H1 (cell line): ENCODE results near the gene DUSP10. TPM values are rescaled to one million over a fixed set of nuclear protein-coding genes. Genes with fewer than 3 reads are reported as not detected.

ENCODE experiments used
- CTCF ChIA-PET: fragments of 300-600 bp; sonication (Branson Sonifier 250); formaldehyde crosslinking; loops from one replicate; lab custom pipeline; 2021; ENCODE audit not compliant: partially characterized antibody; lab: Charles Lee
- POLR2A ChIA-PET: fragments of 300-600 bp; sonication (Branson Sonifier 250); formaldehyde crosslinking; loops from one replicate; lab custom pipeline; 2021; ENCODE audit warnings: inconsistent platforms; ENCODE audit not compliant: partially characterized antibody; lab: Charles Lee
- DNase-seq, 2 experiments: peaks; one replicate each; pipeline versions ENCODE4 v3.0.0 to v3.0.0-alpha.2; 2010 to 2022; ENCODE audit warnings: low spot score in 2 of 2, low read depth in 1 of 2, mixed read lengths in 1 of 2
- FAIRE-seq: peaks from 2 replicates; lab custom pipeline; 2011; peaks lifted over from hg19 to GRCh38; lab: Jason Lieb, UNC
- H2AFZ ChIP-seq: 2 replicates; pipeline ENCODE4 v1.8.1; 2012; ENCODE audit warnings: low read length, inconsistent platforms
- H2AK5ac ChIP-seq: 2 replicates; pipeline ENCODE4 v1.6.1; 2013; ENCODE audit warnings: low read depth, low read length
- H2BK120ac ChIP-seq: replicated peaks from 2 replicates; pipeline ENCODE3; 2013; ENCODE audit warnings: low read depth, low read length, inconsistent platforms
- H2BK12ac ChIP-seq: 2 replicates; pipeline ENCODE4 v1.6.1; 2013; ENCODE audit warnings: low read depth, low read length
- H2BK15ac ChIP-seq: 2 replicates; pipeline ENCODE4 v1.6.1; 2013; ENCODE audit warnings: low read length
- H2BK20ac ChIP-seq: 2 replicates; pipeline ENCODE4 v1.6.1; 2013; ENCODE audit warnings: low read length
- H2BK5ac ChIP-seq: 2 replicates; pipeline ENCODE4 v1.6.1; 2013; ENCODE audit warnings: low read depth, low read length
- H3K14ac ChIP-seq: 2 replicates; pipeline ENCODE4 v1.6.1; 2013; ENCODE audit warnings: inconsistent platforms; ENCODE audit not compliant: insufficient read length
- H3K18ac ChIP-seq: 2 replicates; pipeline ENCODE4 v1.6.1; 2013; ENCODE audit warnings: low read length; ENCODE audit errors: extremely low read depth
- H3K23ac ChIP-seq: 2 replicates; pipeline ENCODE4 v1.6.1; 2013; ENCODE audit warnings: inconsistent platforms; ENCODE audit not compliant: insufficient read length
- H3K23me2 ChIP-seq: 2 replicates; pipeline ENCODE4 v1.6.1; 2013; ENCODE audit warnings: low read depth, low read length
- H3K27ac ChIP-seq: 2 replicates; pipeline ENCODE4 v1.6.1; 2011; ENCODE audit warnings: low read depth, low read length, inconsistent platforms
- H3K27me3 ChIP-seq, 4 experiments: replicated peaks in 1 of 4; 1 replicate in 1 of 4; 2 replicates in 3 of 4; pipeline versions ENCODE4 v1.6.1 to v1.8.1; 2011 to 2013; ENCODE audit warnings: low read length in 3 of 4, mild to moderate bottlenecking in 3 of 4, inconsistent platforms in 2 of 4, mixed read lengths in 2 of 4, moderate library complexity in 1 of 4; ENCODE audit not compliant: control insufficient read depth in 3 of 4, insufficient read depth in 3 of 4; ENCODE audit errors: extremely low read depth in 1 of 4
- H3K36me3 ChIP-seq, 4 experiments: 2 replicates each; pipeline versions ENCODE4 v1.6.1 to v1.8.1; 2011 to 2013; ENCODE audit warnings: mild to moderate bottlenecking in 4 of 4, low read length in 3 of 4, moderate library complexity in 2 of 4, control low read depth in 1 of 4, inconsistent platforms in 1 of 4; ENCODE audit not compliant: insufficient read depth in 4 of 4, control insufficient read depth in 2 of 4
- H3K4ac ChIP-seq: replicated peaks from 2 replicates; pipeline ENCODE3; 2013; ENCODE audit warnings: low read length, low read depth, mixed read lengths, inconsistent platforms; ENCODE audit not compliant: insufficient read length
- H3K4me1 ChIP-seq, 4 experiments: replicated peaks in 1 of 4; 1 replicate in 1 of 4; 2 replicates in 3 of 4; pipeline versions ENCODE4 v1.6.1 to v1.8.1; 2011 to 2013; ENCODE audit warnings: low read length in 3 of 4, inconsistent platforms in 2 of 4, mixed read lengths in 1 of 4; ENCODE audit not compliant: insufficient read depth in 4 of 4, control insufficient read depth in 3 of 4
- H3K4me2 ChIP-seq, 2 experiments: 2 replicates each; pipeline versions ENCODE4 v1.6.1 to v1.8.1; 2011 to 2013; ENCODE audit warnings: low read depth in 2 of 2, low read length in 2 of 2, control low read depth in 1 of 2, inconsistent platforms in 1 of 2, mild to moderate bottlenecking in 1 of 2; ENCODE audit not compliant: insufficient read depth in 1 of 2
- H3K4me3 ChIP-seq, 4 experiments: fragments of 200-600, 300-600 bp in 1 of 4; sonication (generic), shearing (Covaris generic), sonication (Bioruptor Twin) in 1 of 4; 2 replicates each; pipeline versions ENCODE4 v1.5.1 to v1.8.1; 2011 to 2016; ENCODE audit warnings: low read length in 4 of 4, low read depth in 3 of 4, control low read depth in 2 of 4, inconsistent platforms in 2 of 4, mild to moderate bottlenecking in 2 of 4, mixed read lengths in 1 of 4, moderate library complexity in 1 of 4; ENCODE audit not compliant: insufficient read depth in 2 of 4; ENCODE audit errors: extremely low read depth in 1 of 4
- H3K56ac ChIP-seq: replicated peaks from 2 replicates; pipeline ENCODE3; 2013; ENCODE audit warnings: low read depth, mild to moderate bottlenecking, mixed read lengths, low read length, inconsistent platforms; ENCODE audit not compliant: insufficient read length
- H3K79me1 ChIP-seq: 2 replicates; pipeline ENCODE4 v1.6.1; 2013; ENCODE audit warnings: low read depth, low read length, control low read depth
- H3K79me2 ChIP-seq, 2 experiments: 2 replicates each; pipeline versions ENCODE4 v1.6.1 to v1.8.1; 2012 to 2013; ENCODE audit warnings: low read length in 2 of 2, mild to moderate bottlenecking in 2 of 2, inconsistent platforms in 1 of 2; ENCODE audit not compliant: insufficient read depth in 2 of 2, control insufficient read depth in 1 of 2
- H3K9ac ChIP-seq, 4 experiments: replicated peaks in 1 of 4; 1 replicate in 1 of 4; 2 replicates in 3 of 4; pipeline versions ENCODE4 v1.6.1 to v1.8.1; 2011 to 2013; ENCODE audit warnings: low read depth in 3 of 4, low read length in 3 of 4, control low read depth in 2 of 4, mild to moderate bottlenecking in 2 of 4, moderate library complexity in 2 of 4, inconsistent platforms in 1 of 4; ENCODE audit errors: extremely low read depth in 1 of 4
- H3K9me3 ChIP-seq, 2 experiments: 2 replicates each; pipeline versions ENCODE4 v1.6.1 to v1.8.1; 2012 to 2013; ENCODE audit warnings: mild to moderate bottlenecking in 2 of 2, moderate library complexity in 2 of 2, control low read depth in 1 of 2, inconsistent platforms in 1 of 2, low read depth in 1 of 2, low read length in 1 of 2, mixed read lengths in 1 of 2; ENCODE audit not compliant: insufficient read depth in 2 of 2
- H4K20me1 ChIP-seq, 2 experiments: replicated peaks in 1 of 2; 2 replicates each; pipeline versions ENCODE3 to v1.8.1; 2011 to 2013; ENCODE audit warnings: inconsistent platforms in 2 of 2, low read length in 2 of 2, mild to moderate bottlenecking in 1 of 2; ENCODE audit not compliant: insufficient read depth in 2 of 2, control insufficient read depth in 1 of 2
- H4K5ac ChIP-seq: 2 replicates; pipeline ENCODE4 v1.6.1; 2013; ENCODE audit warnings: low read length, low read depth, mixed read lengths, inconsistent platforms; ENCODE audit not compliant: insufficient read length
- H4K8ac ChIP-seq: 2 replicates; pipeline ENCODE4 v1.8.0; 2013; ENCODE audit warnings: mild to moderate bottlenecking, moderate library complexity, low read length, inconsistent platforms; ENCODE audit not compliant: insufficient read depth; ENCODE audit errors: extremely low read depth
- H4K91ac ChIP-seq: replicated peaks from 2 replicates; pipeline ENCODE3; 2013; ENCODE audit warnings: low read length, mixed read lengths, inconsistent platforms; ENCODE audit not compliant: insufficient read length
- CREB1 ChIP-seq: IDR thresholded peaks from 2 replicates; pipeline ENCODE4 v1.6.1; 2012; ENCODE audit warnings: inconsistent platforms
- CTCF ChIP-seq, 3 experiments: IDR thresholded peaks; 1 replicate in 2 of 3; 2 replicates in 1 of 3; pipeline versions ENCODE4 v1.5.1 to v1.6.1; 2011; ENCODE audit warnings: low read length in 3 of 3, mild to moderate bottlenecking in 3 of 3, inconsistent platforms in 2 of 3, low read depth in 1 of 3, moderate library complexity in 1 of 3; ENCODE audit not compliant: insufficient read depth in 1 of 3; ENCODE audit errors: control extremely low read depth in 1 of 3
- E2F6 ChIP-seq: IDR thresholded peaks from 2 replicates; pipeline ENCODE4 v1.6.1; 2012; ENCODE audit warnings: inconsistent platforms
- JUND ChIP-seq: IDR thresholded peaks from 2 replicates; pipeline ENCODE4 v1.6.1; 2011; ENCODE audit warnings: mild to moderate bottlenecking, improper control_type of control experiment, low read length
- KDM1A ChIP-seq: fragments of 200-600, 300-600 bp; sonication (generic); IDR thresholded peaks from 2 replicates; pipeline ENCODE4 v1.7.1; 2016; ENCODE audit warnings: mild to moderate bottlenecking, low read length, borderline replicate concordance
- RXRA ChIP-seq: IDR thresholded peaks from 2 replicates; pipeline ENCODE4 v1.6.1; 2011; ENCODE audit warnings: low read depth, mild to moderate bottlenecking, low read length, moderate library complexity; ENCODE audit not compliant: insufficient read depth
- SIN3A ChIP-seq, 2 experiments: IDR thresholded peaks in 1 of 2; conservative IDR thresholded peaks in 1 of 2; 2 replicates each; pipeline ENCODE4 v1.6.1; 2011 to 2012; ENCODE audit warnings: low read length in 2 of 2, improper control_type of control experiment in 1 of 2, low read depth in 1 of 2, mild to moderate bottlenecking in 1 of 2
- SIRT6 ChIP-seq: IDR thresholded peaks from one replicate; pipeline ENCODE4 v1.7.1; 2012; ENCODE audit warnings: low read length, inconsistent platforms
- TBP ChIP-seq: IDR thresholded peaks from 2 replicates; pipeline ENCODE4 v1.6.1; 2011; ENCODE audit warnings: low read depth, low read length, improper control_type of control experiment
- TCF12 ChIP-seq: IDR thresholded peaks from 2 replicates; pipeline ENCODE4 v1.6.1; 2011; ENCODE audit warnings: low read depth, mild to moderate bottlenecking, low read length
- YY1 ChIP-seq: IDR thresholded peaks from 2 replicates; pipeline ENCODE4 v1.6.1; 2011; ENCODE audit warnings: low read depth, mild to moderate bottlenecking, low read length
- ZNF274 ChIP-seq: IDR thresholded peaks from 2 replicates; pipeline ENCODE4 v1.7.0; 2012; ENCODE audit warnings: low read length, borderline replicate concordance; ENCODE audit errors: extremely low read depth
- WGBS, 2 experiments: shearing (Covaris generic) in 1 of 2; methylation state at CpG; one replicate each; pipeline versions ENCODE4 v1.1.6 to v1.1.7; 2013 to 2015; ENCODE audit warnings: low lambda C conversion rate in 2 of 2, mixed read lengths in 2 of 2, inconsistent platforms in 1 of 2, low coverage in 1 of 2, missing lambda C conversion rate in 1 of 2; ENCODE audit not compliant: insufficient replicate concordance in 2 of 2, insufficient coverage in 1 of 2, insufficient read length in 1 of 2; ENCODE audit errors: extremely low coverage in 1 of 2, missing lambda C conversion rate in 1 of 2; 5-methylcytosine and 5-hydroxymethylcytosine counted together
- polyA plus RNA-seq, 7 experiments: library from polyadenylated mRNA; depleted of rRNA in 3 of 7; stranded (reverse) in 5 of 7; unstranded in 2 of 7; fragments of >200 nt in 5 of 7; fragments of 200-250 nt in 2 of 7; gene quantifications; 1 replicate in 5 of 7; 2 replicates in 1 of 7; 4 replicates in 1 of 7; pipeline versions ENCODE4 v1.2.1 to v1.2.3, GENCODE V29; 2011 to 2013; ENCODE audit warnings: missing spikeins in 2 of 7, mixed read lengths in 2 of 7
- total RNA-seq: library from RNA; stranded (reverse); fragmentation: NEBNext Ultra II Directional; extraction: Animal tissue kit (Norgen Biotek cat#: 25700); gene quantifications from 2 replicates; pipeline ENCODE4 v1.2.1, GENCODE V29; 2021

Gene DUSP10
- total and polyA plus RNA-seq, 2 of the 8 experiments (the other 6 are each of a cell fraction or from before 2014, with no cell fraction given): 1.2 TPM

- H3K4me2 ChIP-seq: no peak overlapping the region
- H3K23ac ChIP-seq: no peak overlapping the region
- H3K18ac ChIP-seq: no peak overlapping the region
- no peak overlapping the region for H4K5ac ChIP-seq
- H3K79me2 ChIP-seq: no peaks in the 10 kb centered on the region
- H2AFZ ChIP-seq: no peak overlapping the region
- no peak overlapping the region for H2BK20ac ChIP-seq
- no peaks in the 10 kb centered on the region for H3K9me3 ChIP-seq
- no peak overlapping the region for H4K91ac ChIP-seq
- 95% methylated on average over 3 of the region's 3 CpGs; no CpG with 5 or more reads in 1 of the 2 experiments for WGBS, 2 experiments
- FAIRE-seq (no peak), DNase-seq (no peak)
- H3K4ac ChIP-seq: no peak overlapping the region
- H3K36me3 ChIP-seq: no peaks in the 10 kb centered on the region
- H2BK5ac ChIP-seq: no peak overlapping the region
- no peak overlapping the region for H2BK120ac ChIP-seq
- peaks cover 0 to 3% (median 0%) of the 10 kb centered on the region in 4 experiments; a peak in 2 of 7 replicates for H3K4me1 ChIP-seq
- H2BK12ac ChIP-seq: no peak overlapping the region
- H3K27me3 ChIP-seq: no peaks in the 10 kb centered on the region
- no peak overlapping the region for H3K27ac ChIP-seq
- H3K79me1 ChIP-seq: no peaks in the 10 kb centered on the region
- H3K9ac ChIP-seq: no peak overlapping the region
- H2BK15ac ChIP-seq: no peak overlapping the region
- no peak overlapping the region for H3K56ac ChIP-seq
- no peak overlapping the region for H4K8ac ChIP-seq
- no peaks in the 10 kb centered on the region for H3K23me2 ChIP-seq
- no peak overlapping the region for H2AK5ac ChIP-seq
- H3K4me3 ChIP-seq: no peak overlapping the region
- CTCF ChIA-PET: no interaction called here
- no peak overlapping the region for H3K14ac ChIP-seq
- no peaks in the 10 kb centered on the region for H4K20me1 ChIP-seq
- POLR2A ChIA-PET: no interaction called here
- no peak for TF ChIP-seq RXRA
- TF ChIP-seq YY1: no peak
- TF ChIP-seq CREB1: no peak
- no peak for TF ChIP-seq CTCF (IDR thresholded peaks at IDR 0.05; ENCODE audit: control extremely low read depth in 1 of 3, insufficient read depth in 1 of 3, low read depth in 1 of 3, low read length in 3 of 3)
- no peak for TF ChIP-seq TCF12
- TF ChIP-seq SIN3A (conservative IDR thresholded peaks at IDR 0.05 in 1 of 2, IDR thresholded peaks at IDR 0.05 in 1 of 2; ENCODE audit: low read depth in 1 of 2, low read length in 2 of 2): no peak
- TF ChIP-seq KDM1A: no peak
- no peak for TF ChIP-seq SIRT6
- no peak for TF ChIP-seq E2F6
- no peak for TF ChIP-seq TBP
- no peak for TF ChIP-seq JUND
- TF ChIP-seq ZNF274: no peak
Measured at GRCh38 chr1:221667504-221667903, 74.4 kb downstream of the DUSP10 start.
